Skeletal muscle satellite cell (primary cell): Measurements from ENCODE around the gene LCNL1.

Experiments used
- H3K27me3 ChIP-seq: 2 replicates; pipeline ENCODE4 v1.7.0; 2013; ENCODE audit warnings: low read length; ENCODE audit not compliant: control insufficient read depth, insufficient read depth
- H3K36me3 ChIP-seq: 2 replicates; pipeline ENCODE4 v1.7.0; 2013; ENCODE audit warnings: mild to moderate bottlenecking, control low read depth, low read length; ENCODE audit not compliant: insufficient read depth
- H3K4me1 ChIP-seq: 2 replicates; pipeline ENCODE4 v1.7.0; 2013; ENCODE audit warnings: low read length; ENCODE audit not compliant: control insufficient read depth, insufficient read depth
- H3K4me2 ChIP-seq: 2 replicates; pipeline ENCODE4 v1.7.0; 2013; ENCODE audit warnings: mild to moderate bottlenecking, low read length
- H3K4me3 ChIP-seq: 2 replicates; pipeline ENCODE4 v1.7.0; 2013; ENCODE audit warnings: low read length
- H3K9ac ChIP-seq: 2 replicates; pipeline ENCODE4 v1.7.0; 2013; ENCODE audit warnings: mild to moderate bottlenecking, low read depth, low read length, moderate library complexity
- H3K9me3 ChIP-seq: replicated peaks from 2 replicates; pipeline ENCODE4 v1.7.0; 2013; ENCODE audit warnings: mild to moderate bottlenecking, control low read depth, low read length

LCNL1 gene

GRCh38 chr9:136955943-136956335 lies 26.9 kb upstream of the LCNL1 start:
- no peaks in the 10 kb centered on the region for H3K9me3 ChIP-seq

GRCh38 chr9:136956604-136957003 lies 26.2 kb upstream of the LCNL1 start:
- Histone ChIP-seq H3K4me3 (no peak overlapping the region), H3K4me1 (no peaks in the 10 kb centered on the region), H3K27me3 (peaks cover 8% of the 10 kb centered on the region), H3K9me3 (no peaks in the 10 kb centered on the region), H3K9ac (no peak overlapping the region), H3K36me3 (no peaks in the 10 kb centered on the region), H3K4me2 (no peak overlapping the region)

More at GRCh38 chr9:136955943-136956335, 26.9 kb upstream of the LCNL1 start:
- H3K4me3 ChIP-seq = no peak overlapping the region
- H3K27me3 ChIP-seq = peaks cover 6% of the 10 kb centered on the region
- H3K36me3 ChIP-seq = no peaks in the 10 kb centered on the region
- no peak overlapping the region for H3K4me2 ChIP-seq
- no peak overlapping the region for H3K9ac ChIP-seq
- no peaks in the 10 kb centered on the region for H3K4me1 ChIP-seq

GRCh38 chr9:136957461-136957860 lies 25.3 kb upstream of the LCNL1 start:
- Histone ChIP-seq H3K9me3 (no peaks in the 10 kb centered on the region), H3K4me3 (no peak overlapping the region), H3K4me1 (no peaks in the 10 kb centered on the region), H3K36me3 (no peaks in the 10 kb centered on the region), H3K9ac (no peak overlapping the region), H3K27me3 (peaks cover 9% of the 10 kb centered on the region), H3K4me2 (no peak overlapping the region)

GRCh38 chr9:136957901-136958300 lies 24.9 kb upstream of the LCNL1 start:
- no peak overlapping the region for H3K9ac ChIP-seq
- H3K4me1 ChIP-seq = no peaks in the 10 kb centered on the region
- H3K27me3 ChIP-seq = peaks cover 7% of the 10 kb centered on the region
- no peaks in the 10 kb centered on the region for H3K36me3 ChIP-seq
- no peaks in the 10 kb centered on the region for H3K9me3 ChIP-seq
- H3K4me2 ChIP-seq = no peak overlapping the region
- H3K4me3 ChIP-seq = no peak overlapping the region

GRCh38 chr9:136958473-136958872 lies 24.3 kb upstream of the LCNL1 start:
- Histone ChIP-seq H3K9me3 (no peaks in the 10 kb centered on the region), H3K9ac (no peak overlapping the region), H3K27me3 (peaks cover 6% of the 10 kb centered on the region), H3K36me3 (no peaks in the 10 kb centered on the region), H3K4me2 (no peak overlapping the region), H3K4me3 (no peak overlapping the region), H3K4me1 (no peaks in the 10 kb centered on the region)

GRCh38 chr9:136958898-136959850 lies 23.6 kb upstream of the LCNL1 start:
- Histone ChIP-seq H3K9me3 (no peaks in the 10 kb centered on the region), H3K9ac (no peak overlapping the region), H3K4me2 (no peak overlapping the region), H3K4me3 (no peak overlapping the region), H3K36me3 (no peaks in the 10 kb centered on the region), H3K4me1 (no peaks in the 10 kb centered on the region), H3K27me3 (peaks cover 6% of the 10 kb centered on the region)

GRCh38 chr9:136960212-136960937 lies 22.4 kb upstream of the LCNL1 start:
- Histone ChIP-seq H3K9me3 (no peaks in the 10 kb centered on the region), H3K36me3 (no peaks in the 10 kb centered on the region), H3K4me1 (no peaks in the 10 kb centered on the region), H3K9ac (no peak overlapping the region), H3K4me2 (no peak overlapping the region), H3K4me3 (no peak overlapping the region), H3K27me3 (peaks cover 6% of the 10 kb centered on the region)

GRCh38 chr9:136960938-136961275 lies 21.9 kb upstream of the LCNL1 start:
- Histone ChIP-seq H3K9me3 (no peaks in the 10 kb centered on the region), H3K9ac (no peak overlapping the region), H3K27me3 (peaks cover 9% of the 10 kb centered on the region), H3K36me3 (no peaks in the 10 kb centered on the region), H3K4me2 (no peak overlapping the region), H3K4me1 (no peaks in the 10 kb centered on the region), H3K4me3 (no peak overlapping the region)

GRCh38 chr9:136961279-136962065 lies 21.3 kb upstream of the LCNL1 start:
- H3K4me3 ChIP-seq = no peak overlapping the region
- no peaks in the 10 kb centered on the region for H3K9me3 ChIP-seq
- no peak overlapping the region for H3K4me2 ChIP-seq
- H3K36me3 ChIP-seq = no peaks in the 10 kb centered on the region
- H3K9ac ChIP-seq = no peak overlapping the region
- H3K4me1 ChIP-seq = no peaks in the 10 kb centered on the region
- peaks cover 13% of the 10 kb centered on the region for H3K27me3 ChIP-seq

GRCh38 chr9:136962163-136962562 lies 20.6 kb upstream of the LCNL1 start:
- Histone ChIP-seq H3K36me3 (no peaks in the 10 kb centered on the region), H3K9ac (no peak overlapping the region), H3K4me1 (no peaks in the 10 kb centered on the region), H3K27me3 (peaks cover 13% of the 10 kb centered on the region), H3K9me3 (no peaks in the 10 kb centered on the region), H3K4me3 (no peak overlapping the region), H3K4me2 (no peak overlapping the region)

- Histone ChIP-seq H3K9ac (no peak overlapping the region), H3K27me3 (peaks cover 13% of the 10 kb centered on the region), H3K4me2 (no peak overlapping the region), H3K9me3 (no peaks in the 10 kb centered on the region), H3K4me1 (no peaks in the 10 kb centered on the region), H3K36me3 (no peaks in the 10 kb centered on the region), H3K4me3 (no peak overlapping the region)
These were observed 20.0 kb upstream of the LCNL1 start for GRCh38 chr9:136962701-136963248.
